HG03575 (cell line): ENCODE results near the gene UBE2D3.
"Not testable (repeated sequence)": the region's sequence is repeated elsewhere in the genome, so short reads cannot be mapped to it uniquely, and the experiment has no call there.

Source experiments
- ATAC-seq: cut with Tn5 transposase; IDR thresholded peaks from one replicate; pipeline ENCODE4 v1.9.1; 2021; ENCODE audit not compliant: unreplicated experiment, insufficient number of reproducible peaks, low FRiP score; ENCODE audit errors: extremely low read depth

The UBE2D3 gene

DNA sequence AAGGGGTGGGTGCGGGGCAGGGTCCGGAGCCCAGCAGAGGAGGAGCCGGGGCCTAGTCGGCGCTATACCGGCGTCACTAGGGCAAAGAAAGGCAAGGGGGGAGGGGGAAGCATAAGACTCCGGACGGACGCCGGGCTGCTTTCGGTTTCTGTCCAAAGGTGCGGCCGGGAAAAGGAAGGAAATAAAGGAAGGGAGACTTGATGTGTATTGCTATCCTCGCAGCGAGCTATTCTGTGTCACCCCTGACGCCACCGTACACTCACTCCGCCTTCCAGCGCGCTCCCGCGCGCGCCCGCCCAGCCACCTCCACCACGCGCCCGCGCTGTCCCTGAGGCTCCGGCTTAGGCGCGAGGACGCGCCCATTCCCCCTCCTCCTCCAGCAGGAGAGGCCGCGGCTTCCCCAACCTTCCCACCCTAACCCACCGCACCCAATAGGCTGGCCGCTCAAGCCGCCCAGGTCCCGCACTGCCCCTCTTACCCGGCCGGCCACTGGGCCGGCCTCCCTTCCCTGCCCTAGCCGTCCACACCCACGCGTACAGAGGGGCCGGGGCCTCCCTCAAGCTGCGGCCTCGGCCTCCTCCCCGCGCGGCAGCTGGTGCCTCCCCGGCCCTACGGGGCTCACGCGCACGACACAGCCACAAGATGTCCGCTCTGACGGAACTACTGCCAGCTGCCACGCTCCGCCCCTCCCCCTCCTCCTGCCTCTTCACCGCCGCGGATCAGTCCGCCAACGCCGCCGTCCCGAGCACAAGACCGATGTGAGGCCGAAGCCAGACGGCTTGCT, at the start of gene UBE2D3:
Gene UBE2D3, minus strand, starts transcription at position 662 of the 784 bp plus-strand sequence. CDS start 1,043 bp downstream, outside the sequence.
- no peak for ATAC-seq

DNA sequence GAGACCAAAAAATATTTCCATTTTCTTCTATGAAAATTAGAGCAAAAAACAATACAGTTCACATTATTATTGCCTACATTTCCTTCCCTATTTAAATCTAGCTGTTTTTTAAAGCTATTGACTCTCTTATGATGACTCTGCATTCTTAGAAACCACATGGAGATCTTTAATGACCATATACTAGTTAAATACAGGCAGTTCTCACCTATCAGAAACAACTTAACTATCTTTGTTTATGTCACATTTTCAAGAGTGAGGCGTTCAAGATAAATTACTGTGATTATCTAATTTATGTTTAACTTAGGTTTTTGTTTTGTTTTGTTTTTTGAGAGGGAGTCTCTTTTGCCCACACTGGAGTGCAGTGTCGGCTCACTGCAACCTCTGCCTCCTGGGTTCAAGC, 44.4 kb upstream of the UBE2D3 start:
- no peak for ATAC-seq

DNA sequence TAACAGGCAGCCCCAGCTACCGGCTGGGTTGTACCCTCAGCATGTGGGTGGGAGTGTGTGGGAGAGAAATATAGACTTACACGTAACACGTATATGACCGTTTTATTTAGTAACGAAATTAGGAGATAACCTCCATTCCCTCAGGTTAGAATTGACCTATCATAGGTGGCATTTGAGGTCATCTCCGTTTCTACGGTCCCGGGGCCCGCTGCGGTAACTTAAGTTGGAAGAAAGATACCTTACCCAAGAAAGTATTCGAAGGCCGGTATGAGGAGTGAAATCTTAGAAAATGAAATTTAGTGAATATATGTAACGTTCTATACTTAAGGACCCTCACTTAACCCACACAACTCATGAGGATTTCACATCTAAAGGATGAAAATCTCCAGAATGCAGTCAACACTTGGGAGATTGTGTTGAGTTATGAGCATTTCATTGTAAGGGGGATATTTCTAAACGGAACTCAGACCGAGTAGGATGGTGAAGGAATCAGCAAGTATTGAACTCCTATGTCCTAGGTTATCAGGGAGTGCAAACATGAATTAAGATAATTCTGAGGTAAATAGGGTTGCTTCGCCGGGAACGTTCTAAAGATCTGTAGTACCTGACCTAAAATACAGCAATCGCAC, 42.3 kb upstream of the UBE2D3 start:
- ATAC-seq = peak; percentile 8

DNA sequence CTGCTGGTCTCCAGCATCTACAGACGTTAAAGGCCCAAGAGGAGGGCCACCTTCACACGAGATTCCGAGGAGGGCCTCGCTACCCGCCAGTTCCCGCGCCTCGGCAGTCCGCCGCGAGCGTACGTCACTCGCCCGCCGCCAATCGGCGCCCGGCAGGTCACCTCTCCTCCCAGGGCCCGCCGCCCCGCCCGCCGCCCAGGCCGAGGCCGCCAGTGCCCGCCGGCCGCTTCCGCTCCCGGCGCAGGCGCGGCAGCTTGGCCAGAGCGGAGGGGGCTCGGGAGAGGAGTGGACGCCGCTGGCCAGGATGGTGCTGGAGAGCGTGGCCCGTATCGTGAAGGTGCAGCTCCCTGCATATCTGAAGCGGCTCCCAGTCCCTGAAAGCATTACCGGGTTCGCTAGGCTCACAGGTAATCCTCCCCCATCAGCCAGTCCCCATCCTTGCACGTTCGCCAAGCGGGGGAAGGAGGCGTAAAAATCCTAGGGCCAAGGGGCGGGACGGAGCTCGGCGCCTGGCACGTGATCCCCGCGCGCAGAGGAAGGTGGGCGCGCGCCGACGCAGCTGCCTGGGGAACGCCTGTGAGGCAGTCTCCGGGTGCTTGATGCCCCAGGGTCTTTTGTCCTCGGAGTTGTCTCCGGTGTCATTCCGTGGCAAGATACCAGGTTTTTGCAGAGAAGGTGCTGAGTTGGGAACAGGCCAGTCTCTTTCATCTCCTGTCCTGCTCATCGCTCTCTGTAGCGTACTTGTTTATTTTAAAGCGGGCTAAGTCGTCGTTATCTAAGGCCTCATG, 41.6 kb upstream of the UBE2D3 start, which contains the start of gene CISD2:
Gene CISD2, plus strand, starts transcription at position 212 of the 788 bp plus-strand sequence. Its CDS starts 93 bp downstream, at position 305.
- peak; percentile 62 for ATAC-seq

DNA sequence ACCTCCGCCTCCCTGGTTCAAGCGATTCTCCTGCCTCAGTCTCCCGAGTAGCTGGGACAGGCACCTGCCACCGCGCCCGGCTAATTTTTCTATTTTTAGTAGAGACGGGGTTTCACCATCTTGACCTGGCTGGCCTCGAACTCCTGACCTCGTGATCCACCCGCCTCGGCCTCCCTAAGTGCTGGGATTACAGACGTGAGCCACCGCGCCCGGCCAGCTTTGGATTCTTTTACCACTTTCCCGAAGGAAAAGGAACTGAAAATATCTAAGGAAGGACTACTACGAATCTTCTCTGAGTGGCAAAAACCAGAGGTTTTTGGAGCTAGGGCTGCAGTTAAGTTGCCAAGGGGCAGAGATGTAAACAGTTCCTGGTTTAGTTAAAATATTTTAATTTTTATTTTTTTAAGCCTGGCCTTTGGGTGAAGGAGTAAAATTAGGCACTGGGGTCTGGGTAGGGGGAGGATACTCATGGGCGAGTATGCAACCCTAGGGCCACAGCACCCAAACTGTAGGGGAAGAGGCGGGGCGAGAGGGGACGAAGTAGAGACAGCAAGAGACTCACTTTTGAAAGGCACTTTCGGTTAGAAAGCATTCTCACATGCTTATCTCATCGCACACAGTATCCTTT, 40.9 kb upstream of the UBE2D3 start:
- peak; percentile 56 for ATAC-seq

DNA sequence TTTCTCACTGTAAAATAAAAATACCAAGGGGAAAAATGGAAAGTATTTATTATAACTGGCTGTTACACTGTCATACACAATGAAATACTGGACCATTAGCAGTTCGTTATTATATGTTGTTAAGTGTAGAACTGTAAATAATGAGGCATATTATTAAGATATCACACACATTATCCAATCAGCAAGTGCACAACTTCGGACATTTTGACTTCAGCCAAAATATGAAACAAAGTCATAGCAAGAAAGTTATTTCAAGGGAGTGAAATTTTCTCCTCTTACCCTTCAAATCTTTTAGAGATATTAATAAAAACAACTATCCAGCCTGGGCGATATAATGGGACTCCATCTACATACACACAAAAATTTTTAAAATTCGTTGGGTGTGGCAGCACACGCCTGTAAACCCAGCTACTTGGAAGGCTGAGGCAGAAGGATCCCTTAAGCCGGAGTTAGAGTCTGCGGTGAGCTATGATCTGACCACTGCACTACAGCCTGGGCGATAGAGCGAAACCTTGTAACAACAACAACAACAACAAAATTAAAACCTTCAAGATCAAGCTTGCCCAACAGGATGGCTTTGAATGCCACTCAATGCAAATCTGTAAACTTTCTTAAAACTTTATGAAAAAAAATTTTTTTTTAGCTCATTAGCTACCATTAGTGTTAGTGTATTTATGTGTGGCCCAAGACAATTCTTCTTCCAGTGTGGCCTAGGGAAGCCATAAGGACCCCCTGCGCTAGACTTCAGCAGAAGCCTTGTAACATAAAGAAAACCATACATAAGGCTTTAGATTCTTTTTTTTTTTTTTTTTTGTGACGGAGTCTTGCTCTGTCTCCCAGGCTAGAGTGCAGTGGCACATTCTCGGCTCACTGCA, 40.2 kb upstream of the UBE2D3 start:
- ATAC-seq = no peak

DNA sequence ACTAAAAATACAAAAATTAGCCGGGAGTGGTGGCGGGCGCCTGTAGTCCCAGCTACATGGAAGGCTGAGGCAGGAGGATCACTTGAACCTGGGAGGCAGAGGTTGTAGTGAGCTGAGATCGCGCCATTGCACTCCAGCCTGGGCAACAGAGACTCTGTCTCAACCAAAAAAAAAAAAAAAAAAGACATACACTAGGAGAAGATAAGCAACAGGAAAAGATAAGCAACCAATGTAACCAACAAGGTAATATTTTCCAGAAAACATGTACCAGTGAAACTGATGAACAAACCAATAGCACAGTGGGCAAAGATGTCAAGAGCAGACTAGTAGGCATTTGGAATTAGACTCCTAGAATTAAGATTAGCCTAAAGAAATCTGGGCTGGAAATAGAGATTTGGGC, 38.0 kb upstream of the UBE2D3 start:
- ATAC-seq = not testable (repeated sequence)

DNA sequence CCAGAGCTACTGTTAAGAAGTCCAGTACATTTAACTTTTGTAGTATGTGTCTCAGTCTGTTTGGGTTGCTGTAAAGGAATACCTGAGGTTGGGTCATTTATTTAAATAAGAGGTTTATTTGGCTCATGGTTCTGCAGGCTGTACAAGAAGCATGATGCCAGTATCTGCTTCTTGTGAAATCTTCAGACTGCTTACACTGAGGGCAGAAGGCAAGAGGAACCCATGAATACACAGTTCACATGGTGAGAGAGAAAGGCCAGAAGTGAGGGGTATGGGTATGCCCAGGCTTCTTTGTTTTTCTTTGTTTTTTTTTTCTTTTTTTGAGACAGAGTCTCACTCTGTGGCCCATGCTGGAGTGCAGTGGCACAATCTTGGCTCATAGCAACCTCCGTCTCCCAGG, 35.4 kb upstream of the UBE2D3 start:
- ATAC-seq = no peak

DNA sequence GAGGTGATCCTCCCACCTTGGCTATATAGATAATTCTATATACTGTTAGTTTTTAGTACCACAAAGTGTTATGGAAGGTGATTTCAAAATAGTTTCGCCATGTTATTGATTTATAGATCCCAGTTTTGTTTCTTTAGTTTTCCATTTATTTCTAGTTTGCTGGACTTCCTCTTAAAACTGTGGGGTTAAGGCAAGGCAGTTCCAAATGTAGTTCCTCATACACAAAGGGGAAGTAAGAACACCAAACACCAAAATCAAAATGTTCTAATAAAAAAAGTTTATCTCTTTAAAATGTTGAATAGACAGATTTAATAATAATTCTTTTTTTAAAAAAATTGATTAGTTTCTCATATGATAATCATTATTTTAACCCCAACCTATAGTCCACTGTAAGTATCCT, 34.7 kb upstream of the UBE2D3 start:
- no peak for ATAC-seq

DNA sequence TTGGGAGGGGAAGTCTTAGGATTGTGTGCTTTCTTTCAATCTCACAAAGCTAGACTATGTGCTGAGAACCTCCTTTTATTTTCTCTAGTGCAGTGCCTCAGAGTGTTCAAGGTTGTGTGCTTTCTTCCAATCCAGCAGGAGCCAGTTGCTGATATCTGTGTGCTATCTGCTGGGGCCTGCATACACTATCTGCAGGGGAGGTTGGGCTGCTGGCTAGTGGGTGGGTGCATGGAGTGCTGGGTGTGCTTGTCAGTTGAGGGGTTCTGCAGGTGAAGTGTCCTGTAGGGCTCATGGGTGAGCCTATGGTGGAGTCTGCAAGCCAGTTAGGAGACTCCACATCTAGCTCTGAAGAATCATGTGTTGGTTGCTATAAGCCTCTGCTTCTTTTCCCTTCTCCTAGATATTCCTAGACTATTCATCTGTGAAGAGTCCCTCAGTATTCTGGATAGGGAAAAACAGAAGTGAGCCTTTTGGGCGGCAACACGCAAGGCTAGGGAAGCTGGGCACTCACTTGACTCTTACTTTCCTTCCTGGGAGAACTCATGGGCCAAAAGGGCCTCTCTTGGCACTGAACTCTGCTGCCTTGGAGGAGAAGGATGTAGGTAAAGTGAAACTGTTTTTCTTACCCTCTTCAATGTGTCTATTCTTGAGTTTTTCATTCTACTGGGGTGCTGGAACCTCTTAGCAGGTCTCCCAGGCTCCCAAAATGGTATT, 33.4 kb upstream of the UBE2D3 start:
- no peak for ATAC-seq

DNA sequence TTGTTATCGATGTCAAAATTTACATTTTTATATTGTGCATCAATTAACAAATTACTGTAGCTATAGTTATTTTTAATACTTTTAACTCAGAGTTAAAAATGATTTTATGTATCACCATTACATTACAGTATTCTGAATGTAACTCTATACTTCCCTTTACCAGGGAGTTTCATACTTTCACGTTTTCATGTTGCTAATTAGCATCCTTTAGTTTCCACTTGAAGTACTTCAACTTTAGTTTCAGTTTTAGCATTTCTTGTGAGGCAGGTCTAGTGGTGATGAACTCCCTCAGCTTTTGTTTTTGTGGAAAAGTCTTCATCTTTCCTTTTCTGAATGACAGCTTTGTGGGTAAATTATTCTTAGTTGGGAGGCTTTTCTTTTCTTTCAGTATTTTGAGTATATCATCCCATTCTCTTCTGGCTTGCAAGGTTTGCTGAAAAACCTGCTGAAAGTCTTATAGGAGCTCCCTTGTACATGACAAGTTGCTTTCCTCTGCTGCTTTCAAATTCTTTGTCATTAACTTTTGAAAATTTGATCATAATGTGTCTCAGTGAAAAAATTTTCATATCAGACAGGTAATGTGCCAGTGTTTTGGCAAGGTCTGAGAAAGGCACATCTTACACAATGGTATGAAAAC, 31.6 kb upstream of the UBE2D3 start:
- no peak for ATAC-seq

DNA sequence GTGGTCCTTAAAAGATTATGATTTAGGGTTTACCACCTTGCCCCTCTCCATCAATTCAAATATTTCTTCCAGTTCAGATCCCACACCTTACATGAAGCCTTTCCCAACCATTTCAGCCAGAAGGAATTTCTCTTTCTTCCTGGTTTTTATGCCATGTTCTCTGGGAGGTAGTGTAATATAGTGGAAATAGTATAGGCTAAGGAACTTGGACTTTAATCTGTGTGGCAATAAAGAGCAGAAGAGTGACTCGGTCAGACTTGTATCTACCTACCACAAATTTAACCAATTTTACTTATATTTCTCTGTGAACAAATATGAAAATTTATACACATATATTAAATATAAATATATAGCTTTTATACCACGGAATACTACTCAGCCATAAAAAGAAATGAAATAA, 23.0 kb upstream of the UBE2D3 start:
- no peak for ATAC-seq

DNA sequence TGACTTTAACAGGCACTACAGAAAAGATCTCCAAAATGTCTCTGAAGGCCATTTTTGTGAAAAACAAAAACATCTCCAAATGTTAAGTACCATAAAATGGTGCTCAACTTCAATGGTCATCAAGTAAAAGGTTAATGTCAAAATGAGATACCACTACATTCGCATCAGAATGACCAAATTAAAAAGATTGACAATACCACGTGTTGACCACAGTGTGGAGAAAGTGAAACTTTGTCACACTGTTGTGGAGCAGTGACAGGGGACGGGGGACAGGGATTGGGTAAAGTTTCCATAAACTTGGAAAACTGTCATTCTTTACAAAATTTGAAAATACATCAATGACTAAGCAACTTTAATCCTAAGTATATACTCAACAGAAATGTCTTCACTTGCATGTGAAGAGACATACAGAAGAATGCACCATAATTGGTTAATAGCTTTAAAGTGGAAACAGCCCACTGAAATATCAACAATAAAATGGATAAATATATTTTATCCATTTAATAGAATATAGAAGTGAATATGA, 22.3 kb upstream of the UBE2D3 start:
- ATAC-seq = no peak

DNA sequence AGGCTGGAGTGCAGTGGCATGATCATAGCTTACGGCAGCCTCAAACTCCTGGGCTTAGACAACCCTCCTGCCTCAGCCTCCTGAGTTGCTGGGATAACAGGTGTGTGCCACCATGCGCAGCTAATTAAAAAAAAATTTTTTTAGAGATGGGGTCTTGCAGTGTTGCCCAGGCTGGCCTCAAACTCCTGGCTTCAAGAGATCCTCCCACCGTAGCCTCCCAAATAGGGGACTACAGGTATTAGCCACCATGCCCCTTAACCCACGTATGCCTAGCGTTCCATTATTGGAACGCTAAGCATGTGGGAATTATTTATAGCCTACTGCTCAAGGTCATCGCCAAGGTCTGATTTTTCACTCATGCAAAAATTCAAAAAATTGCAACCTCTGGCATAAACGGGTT, 20.3 kb upstream of the UBE2D3 start:
- ATAC-seq = no peak

DNA sequence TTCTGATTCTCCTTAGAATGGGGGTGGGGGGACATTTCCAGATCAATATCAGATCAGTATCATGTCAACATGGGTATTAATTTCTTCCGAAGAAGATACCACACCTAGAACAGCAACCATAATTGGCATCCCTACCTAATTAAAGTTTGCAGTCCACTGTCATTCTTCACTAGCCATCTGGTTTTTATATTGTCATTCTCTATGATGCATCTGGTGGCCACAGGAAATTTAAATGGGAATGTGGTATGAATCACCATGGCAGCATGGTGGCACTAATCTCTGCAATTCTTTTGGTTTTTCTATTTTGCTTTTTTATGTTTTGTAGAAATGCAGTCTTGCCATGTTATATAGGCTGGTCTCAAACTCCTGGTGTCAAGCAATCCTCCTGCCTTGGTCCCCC, 16.6 kb upstream of the UBE2D3 start:
- no peak for ATAC-seq

DNA sequence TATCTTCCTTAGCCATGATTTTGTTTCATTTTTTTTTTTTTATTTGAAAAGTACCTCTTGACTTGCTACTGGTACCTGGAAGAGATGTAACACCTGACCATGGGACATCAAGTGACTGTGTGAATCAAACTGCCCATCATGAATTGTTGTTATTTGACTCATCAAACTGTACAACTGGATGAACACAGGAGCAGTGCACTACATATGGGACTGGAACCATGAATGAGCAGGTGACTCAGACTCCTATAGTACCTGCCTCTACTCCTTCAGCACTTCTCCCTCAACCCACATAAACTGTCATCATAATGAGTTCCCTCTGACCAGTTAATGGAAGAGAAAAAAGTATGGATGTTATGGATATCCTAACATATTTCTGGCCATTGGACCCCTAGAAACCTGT, 15.9 kb upstream of the UBE2D3 start:
- no peak for ATAC-seq

DNA sequence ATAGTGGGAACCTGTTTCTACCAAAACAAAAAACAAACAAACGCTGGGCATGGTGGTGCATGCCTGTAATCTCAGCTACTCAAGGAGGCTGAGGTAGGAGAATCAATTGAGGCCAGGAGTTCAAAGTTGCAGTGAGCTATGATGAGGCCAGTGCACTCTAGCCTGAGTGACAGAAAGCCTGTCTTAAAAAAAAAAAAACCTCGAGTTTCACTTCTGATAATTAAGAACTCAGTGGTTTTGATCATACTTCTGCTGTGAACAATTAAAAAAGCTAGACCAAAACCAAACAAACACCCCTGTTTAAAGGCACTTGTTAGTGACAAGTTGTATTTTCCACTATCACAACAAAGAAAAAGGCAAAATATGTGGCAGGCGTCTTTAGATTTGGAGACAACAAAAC, 15.0 kb upstream of the UBE2D3 start:
- no peak for ATAC-seq
